H1 (cell line): ENCODE results near the gene TMPRSS4. TPM values are rescaled to one million over a fixed set of nuclear protein-coding genes. Genes with fewer than 3 reads are reported as not detected.

Source experiments
- CTCF ChIA-PET: fragments of 300-600 bp; sonication (Branson Sonifier 250); formaldehyde crosslinking; loops from one replicate; lab custom pipeline; 2021; ENCODE audit not compliant: partially characterized antibody; lab: Charles Lee
- POLR2A ChIA-PET: fragments of 300-600 bp; sonication (Branson Sonifier 250); formaldehyde crosslinking; loops from one replicate; lab custom pipeline; 2021; ENCODE audit warnings: inconsistent platforms; ENCODE audit not compliant: partially characterized antibody; lab: Charles Lee
- DNase-seq, 2 experiments: peaks; one replicate each; pipeline versions ENCODE4 v3.0.0 to v3.0.0-alpha.2; 2010 to 2022; ENCODE audit warnings: low spot score in 2 of 2, low read depth in 1 of 2, mixed read lengths in 1 of 2
- FAIRE-seq: peaks from 2 replicates; lab custom pipeline; 2011; peaks lifted over from hg19 to GRCh38; lab: Jason Lieb, UNC
- H2AFZ ChIP-seq: 2 replicates; pipeline ENCODE4 v1.8.1; 2012; ENCODE audit warnings: low read length, inconsistent platforms
- H2AK5ac ChIP-seq: 2 replicates; pipeline ENCODE4 v1.6.1; 2013; ENCODE audit warnings: low read depth, low read length
- H2BK120ac ChIP-seq: replicated peaks from 2 replicates; pipeline ENCODE3; 2013; ENCODE audit warnings: low read depth, low read length, inconsistent platforms
- H2BK12ac ChIP-seq: 2 replicates; pipeline ENCODE4 v1.6.1; 2013; ENCODE audit warnings: low read depth, low read length
- H2BK15ac ChIP-seq: 2 replicates; pipeline ENCODE4 v1.6.1; 2013; ENCODE audit warnings: low read length
- H2BK20ac ChIP-seq: 2 replicates; pipeline ENCODE4 v1.6.1; 2013; ENCODE audit warnings: low read length
- H2BK5ac ChIP-seq: 2 replicates; pipeline ENCODE4 v1.6.1; 2013; ENCODE audit warnings: low read depth, low read length
- H3K14ac ChIP-seq: 2 replicates; pipeline ENCODE4 v1.6.1; 2013; ENCODE audit warnings: inconsistent platforms; ENCODE audit not compliant: insufficient read length
- H3K18ac ChIP-seq: 2 replicates; pipeline ENCODE4 v1.6.1; 2013; ENCODE audit warnings: low read length; ENCODE audit errors: extremely low read depth
- H3K23ac ChIP-seq: 2 replicates; pipeline ENCODE4 v1.6.1; 2013; ENCODE audit warnings: inconsistent platforms; ENCODE audit not compliant: insufficient read length
- H3K23me2 ChIP-seq: 2 replicates; pipeline ENCODE4 v1.6.1; 2013; ENCODE audit warnings: low read depth, low read length
- H3K27ac ChIP-seq: 2 replicates; pipeline ENCODE4 v1.6.1; 2011; ENCODE audit warnings: low read depth, low read length, inconsistent platforms
- H3K27me3 ChIP-seq, 4 experiments: replicated peaks in 1 of 4; 1 replicate in 1 of 4; 2 replicates in 3 of 4; pipeline versions ENCODE4 v1.6.1 to v1.8.1; 2011 to 2013; ENCODE audit warnings: low read length in 3 of 4, mild to moderate bottlenecking in 3 of 4, inconsistent platforms in 2 of 4, mixed read lengths in 2 of 4, moderate library complexity in 1 of 4; ENCODE audit not compliant: control insufficient read depth in 3 of 4, insufficient read depth in 3 of 4; ENCODE audit errors: extremely low read depth in 1 of 4
- H3K36me3 ChIP-seq, 4 experiments: 2 replicates each; pipeline versions ENCODE4 v1.6.1 to v1.8.1; 2011 to 2013; ENCODE audit warnings: mild to moderate bottlenecking in 4 of 4, low read length in 3 of 4, moderate library complexity in 2 of 4, control low read depth in 1 of 4, inconsistent platforms in 1 of 4; ENCODE audit not compliant: insufficient read depth in 4 of 4, control insufficient read depth in 2 of 4
- H3K4ac ChIP-seq: replicated peaks from 2 replicates; pipeline ENCODE3; 2013; ENCODE audit warnings: low read length, low read depth, mixed read lengths, inconsistent platforms; ENCODE audit not compliant: insufficient read length
- H3K4me1 ChIP-seq, 4 experiments: replicated peaks in 1 of 4; 1 replicate in 1 of 4; 2 replicates in 3 of 4; pipeline versions ENCODE4 v1.6.1 to v1.8.1; 2011 to 2013; ENCODE audit warnings: low read length in 3 of 4, inconsistent platforms in 2 of 4, mixed read lengths in 1 of 4; ENCODE audit not compliant: insufficient read depth in 4 of 4, control insufficient read depth in 3 of 4
- H3K4me2 ChIP-seq, 2 experiments: 2 replicates each; pipeline versions ENCODE4 v1.6.1 to v1.8.1; 2011 to 2013; ENCODE audit warnings: low read depth in 2 of 2, low read length in 2 of 2, control low read depth in 1 of 2, inconsistent platforms in 1 of 2, mild to moderate bottlenecking in 1 of 2; ENCODE audit not compliant: insufficient read depth in 1 of 2
- H3K4me3 ChIP-seq, 4 experiments: fragments of 200-600, 300-600 bp in 1 of 4; sonication (generic), shearing (Covaris generic), sonication (Bioruptor Twin) in 1 of 4; 2 replicates each; pipeline versions ENCODE4 v1.5.1 to v1.8.1; 2011 to 2016; ENCODE audit warnings: low read length in 4 of 4, low read depth in 3 of 4, control low read depth in 2 of 4, inconsistent platforms in 2 of 4, mild to moderate bottlenecking in 2 of 4, mixed read lengths in 1 of 4, moderate library complexity in 1 of 4; ENCODE audit not compliant: insufficient read depth in 2 of 4; ENCODE audit errors: extremely low read depth in 1 of 4
- H3K56ac ChIP-seq: replicated peaks from 2 replicates; pipeline ENCODE3; 2013; ENCODE audit warnings: low read depth, mild to moderate bottlenecking, mixed read lengths, low read length, inconsistent platforms; ENCODE audit not compliant: insufficient read length
- H3K79me1 ChIP-seq: 2 replicates; pipeline ENCODE4 v1.6.1; 2013; ENCODE audit warnings: low read depth, low read length, control low read depth
- H3K79me2 ChIP-seq, 2 experiments: 2 replicates each; pipeline versions ENCODE4 v1.6.1 to v1.8.1; 2012 to 2013; ENCODE audit warnings: low read length in 2 of 2, mild to moderate bottlenecking in 2 of 2, inconsistent platforms in 1 of 2; ENCODE audit not compliant: insufficient read depth in 2 of 2, control insufficient read depth in 1 of 2
- H3K9ac ChIP-seq, 4 experiments: replicated peaks in 1 of 4; 1 replicate in 1 of 4; 2 replicates in 3 of 4; pipeline versions ENCODE4 v1.6.1 to v1.8.1; 2011 to 2013; ENCODE audit warnings: low read depth in 3 of 4, low read length in 3 of 4, control low read depth in 2 of 4, mild to moderate bottlenecking in 2 of 4, moderate library complexity in 2 of 4, inconsistent platforms in 1 of 4; ENCODE audit errors: extremely low read depth in 1 of 4
- H3K9me3 ChIP-seq, 2 experiments: 2 replicates each; pipeline versions ENCODE4 v1.6.1 to v1.8.1; 2012 to 2013; ENCODE audit warnings: mild to moderate bottlenecking in 2 of 2, moderate library complexity in 2 of 2, control low read depth in 1 of 2, inconsistent platforms in 1 of 2, low read depth in 1 of 2, low read length in 1 of 2, mixed read lengths in 1 of 2; ENCODE audit not compliant: insufficient read depth in 2 of 2
- H4K20me1 ChIP-seq, 2 experiments: replicated peaks in 1 of 2; 2 replicates each; pipeline versions ENCODE3 to v1.8.1; 2011 to 2013; ENCODE audit warnings: inconsistent platforms in 2 of 2, low read length in 2 of 2, mild to moderate bottlenecking in 1 of 2; ENCODE audit not compliant: insufficient read depth in 2 of 2, control insufficient read depth in 1 of 2
- H4K5ac ChIP-seq: 2 replicates; pipeline ENCODE4 v1.6.1; 2013; ENCODE audit warnings: low read length, low read depth, mixed read lengths, inconsistent platforms; ENCODE audit not compliant: insufficient read length
- H4K8ac ChIP-seq: 2 replicates; pipeline ENCODE4 v1.8.0; 2013; ENCODE audit warnings: mild to moderate bottlenecking, moderate library complexity, low read length, inconsistent platforms; ENCODE audit not compliant: insufficient read depth; ENCODE audit errors: extremely low read depth
- H4K91ac ChIP-seq: replicated peaks from 2 replicates; pipeline ENCODE3; 2013; ENCODE audit warnings: low read length, mixed read lengths, inconsistent platforms; ENCODE audit not compliant: insufficient read length
- HDAC6 ChIP-seq: IDR thresholded peaks from one replicate; pipeline ENCODE4 v1.7.1; 2012; ENCODE audit warnings: low read depth, mild to moderate bottlenecking, inconsistent platforms, low read length, moderate library complexity
- NANOG ChIP-seq: IDR thresholded peaks from 2 replicates; pipeline ENCODE4 v1.6.1; 2011; ENCODE audit warnings: low read length, low read depth, mild to moderate bottlenecking, inconsistent platforms; ENCODE audit not compliant: insufficient read depth, poor library complexity, severe bottlenecking
- SIX5 ChIP-seq: IDR thresholded peaks from 2 replicates; pipeline ENCODE4 v1.6.1; 2011; ENCODE audit warnings: mild to moderate bottlenecking, low read depth, low read length
- SP2 ChIP-seq: IDR thresholded peaks from 2 replicates; pipeline ENCODE4 v1.6.1; 2012; ENCODE audit warnings: mild to moderate bottlenecking, low read length, inconsistent platforms
- SRF ChIP-seq: IDR thresholded peaks from 2 replicates; pipeline ENCODE4 v1.6.1; 2011; ENCODE audit warnings: mild to moderate bottlenecking, low read depth, low read length, moderate library complexity
- ZNF274 ChIP-seq: IDR thresholded peaks from 2 replicates; pipeline ENCODE4 v1.7.0; 2012; ENCODE audit warnings: low read length, borderline replicate concordance; ENCODE audit errors: extremely low read depth
- WGBS, 2 experiments: shearing (Covaris generic) in 1 of 2; methylation state at CpG; one replicate each; pipeline versions ENCODE4 v1.1.6 to v1.1.7; 2013 to 2015; ENCODE audit warnings: low lambda C conversion rate in 2 of 2, mixed read lengths in 2 of 2, inconsistent platforms in 1 of 2, low coverage in 1 of 2, missing lambda C conversion rate in 1 of 2; ENCODE audit not compliant: insufficient replicate concordance in 2 of 2, insufficient coverage in 1 of 2, insufficient read length in 1 of 2; ENCODE audit errors: extremely low coverage in 1 of 2, missing lambda C conversion rate in 1 of 2; 5-methylcytosine and 5-hydroxymethylcytosine counted together
- polyA plus RNA-seq, 7 experiments: library from polyadenylated mRNA; depleted of rRNA in 3 of 7; stranded (reverse) in 5 of 7; unstranded in 2 of 7; fragments of >200 nt in 5 of 7; fragments of 200-250 nt in 2 of 7; gene quantifications; 1 replicate in 5 of 7; 2 replicates in 1 of 7; 4 replicates in 1 of 7; pipeline versions ENCODE4 v1.2.1 to v1.2.3, GENCODE V29; 2011 to 2013; ENCODE audit warnings: missing spikeins in 2 of 7, mixed read lengths in 2 of 7
- total RNA-seq: library from RNA; stranded (reverse); fragmentation: NEBNext Ultra II Directional; extraction: Animal tissue kit (Norgen Biotek cat#: 25700); gene quantifications from 2 replicates; pipeline ENCODE4 v1.2.1, GENCODE V29; 2021

TMPRSS4 gene
- total and polyA plus RNA-seq, 2 of the 8 experiments (the other 6 are each of a cell fraction or from before 2014, with no cell fraction given), result 0.11 to 0.58 TPM

DNA sequence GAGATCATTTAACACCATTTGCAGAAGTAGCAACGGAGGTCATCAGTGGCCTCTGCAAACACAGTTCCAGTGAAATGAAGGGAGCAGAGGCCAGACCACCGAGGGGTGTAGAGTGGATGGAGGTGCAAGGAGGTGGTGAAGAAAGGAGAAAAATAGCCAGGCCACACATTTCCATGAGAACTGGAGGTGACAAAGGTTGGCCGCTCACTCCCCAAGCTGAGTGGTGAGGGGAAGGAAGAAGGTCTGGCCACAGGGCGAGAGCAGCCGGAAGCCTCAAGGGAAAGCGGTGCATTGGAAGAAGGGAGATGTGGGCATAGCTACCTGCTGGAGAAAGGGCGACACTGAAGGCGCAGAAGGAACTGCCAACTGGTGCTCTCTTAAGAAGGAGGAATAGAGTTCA is 20.1 kb upstream of the TMPRSS4 start:
- no peak overlapping the region for H3K4me3 ChIP-seq

More for the DNA sequence above, 20.1 kb upstream of the TMPRSS4 start:
- Histone ChIP-seq H3K4me2 (no peak overlapping the region), H4K20me1 (no peaks in the 10 kb centered on the region), H3K79me2 (no peaks in the 10 kb centered on the region), H2BK12ac (no peak overlapping the region), H3K23me2 (0 out of 2 replicates have a peak, but pooled peaks cover 2% of the 10 kb centered on the region), H2BK120ac (no peak overlapping the region), H3K27ac (no peak overlapping the region), H3K56ac (no peak overlapping the region), H2BK15ac (no peak overlapping the region), H2BK5ac (no peak overlapping the region), H3K27me3 (no peaks in the 10 kb centered on the region), H3K4ac (no peak overlapping the region), H4K5ac (no peak overlapping the region), H4K8ac (no peak overlapping the region), H3K14ac (no peak overlapping the region), H3K36me3 (no peaks in the 10 kb centered on the region), H2BK20ac (no peak overlapping the region), H3K18ac (no peak overlapping the region), H3K79me1 (no peaks in the 10 kb centered on the region), H3K4me1 (no peaks in the 10 kb centered on the region; a peak in 1 of 7 replicates), H3K23ac (no peak overlapping the region), H2AFZ (no peak overlapping the region), H3K9me3 (no peaks in the 10 kb centered on the region), H4K91ac (no peak overlapping the region), H3K9ac (no peak overlapping the region; a peak in 1 of 7 replicates), H2AK5ac (0 out of 2 replicates have a peak overlapping the region, but pooled peaks have one; percentile 53)
- WGBS, 2 experiments, result 97% methylated on average over 8 of the region's 8 CpGs; no CpG with 5 or more reads in 1 of the 2 experiments
- CTCF ChIA-PET, result interaction anchor here (0.6 to 9.0 kb wide), 4 partner anchors 115 to 576 kb away, joined by 3 to 69 read pairs (median 4); no protein-coding TSS in a partner anchor
- no peak for FAIRE-seq
- TF ChIP-seq SRF (no peak), NANOG (no peak), HDAC6 (no peak), ZNF274 (no peak), SIX5 (no peak), SP2 (no peak)
- DNase-seq, result no peak
- POLR2A ChIA-PET, result no interaction called here
